HepG2 (cell line): ENCODE data around the gene LRRC43. TPM values are rescaled to one million over a fixed set of nuclear protein-coding genes. Genes with fewer than 3 reads are reported as not detected.
A peak's percentile ranks its signal among the peaks of the same experiment; 100 is the strongest.

Source experiments
- BRCA1 ChIP-seq: sonication (generic); formaldehyde crosslinking; IDR thresholded peaks from 2 replicates; pipeline ENCODE4 v1.4.0; 2020; ENCODE audit warnings: missing genetic modification reagents
- GATA4 ChIP-seq: sonication (generic); IDR thresholded peaks from 2 replicates; pipeline ENCODE4 v1.6.1; 2016; ENCODE audit warnings: antibody characterized with exemption, low read depth, borderline replicate concordance
- HES4 ChIP-seq: sonication (generic); formaldehyde crosslinking; IDR thresholded peaks from 2 replicates; pipeline ENCODE4 v1.9.0; 2021; ENCODE audit warnings: mild to moderate bottlenecking, missing genetic modification reagents, borderline replicate concordance
- KMT2B ChIP-seq: IDR thresholded peaks from 2 replicates; pipeline ENCODE4 v1.6.1; 2016; ENCODE audit warnings: missing genetic modification reagents, missing compliant biosample characterization
- NCOA5 ChIP-seq: sonication (generic); formaldehyde crosslinking; IDR thresholded peaks from 2 replicates; pipeline ENCODE4 v1.4.0; 2020; ENCODE audit warnings: missing genetic modification reagents
- NR2F6 ChIP-seq, 2 experiments: IDR thresholded peaks; 2 replicates each; pipeline ENCODE4 v1.6.1; 2016; ENCODE audit warnings: antibody characterized with exemption in 1 of 2, mild to moderate bottlenecking in 1 of 2
- POLR2G ChIP-seq: fragments of 200-400 bp; formaldehyde crosslinking; IDR thresholded peaks from 2 replicates; pipeline ENCODE4 v1.6.1; 2018; ENCODE audit warnings: mild to moderate bottlenecking, low read depth, low read length, moderate library complexity
- SOX6 ChIP-seq, 2 experiments: fragments of 450-650 bp in 1 of 2; sonication (generic) in 1 of 2; formaldehyde crosslinking in 1 of 2; IDR thresholded peaks; 2 replicates each; pipeline versions ENCODE4 v1.4.0 to v1.6.1; 2017 to 2020; ENCODE audit warnings: antibody characterized with exemption in 1 of 2, mild to moderate bottlenecking in 1 of 2, missing genetic modification reagents in 1 of 2
- TCF12 ChIP-seq, 2 experiments: fragments of 450-650 bp in 1 of 2; sonication (generic) in 1 of 2; formaldehyde crosslinking in 1 of 2; IDR thresholded peaks; 2 replicates each; pipeline versions ENCODE4 v1.6.1 to v1.8.0; 2017 to 2022; ENCODE audit warnings: antibody characterized with exemption in 1 of 2, mild to moderate bottlenecking in 1 of 2, missing genetic modification reagents in 1 of 2, moderate library complexity in 1 of 2
- XRCC5 ChIP-seq: fragments of 200-400 bp; formaldehyde crosslinking; optimal IDR thresholded peaks from 2 replicates; pipeline ENCODE3; 2017; ENCODE audit warnings: mild to moderate bottlenecking, low read length
- ZMYM3 ChIP-seq: sonication (generic); formaldehyde crosslinking; IDR thresholded peaks from 2 replicates; pipeline ENCODE4 v1.5.1; 2020; ENCODE audit warnings: mild to moderate bottlenecking, missing genetic modification reagents
- ZNF121 ChIP-seq: sonication (generic); formaldehyde crosslinking; IDR thresholded peaks from 2 replicates; pipeline ENCODE4 v1.5.0; 2020; ENCODE audit warnings: mild to moderate bottlenecking, missing genetic modification reagents
- ZSCAN29 ChIP-seq: sonication (generic); formaldehyde crosslinking; conservative IDR thresholded peaks from 2 replicates; pipeline ENCODE4 v1.4.0; 2020; ENCODE audit warnings: mild to moderate bottlenecking, missing genetic modification reagents
- polyA plus RNA-seq, 8 experiments: library from polyadenylated mRNA; depleted of rRNA in 3 of 8; stranded (reverse) in 7 of 8; unstranded in 1 of 8; fragments of >200 nt; fragmentation: Illumina TruSeq in 4 of 8; extraction: Trizol in 4 of 8; gene quantifications; 2 replicates each; pipeline versions ENCODE4 v1.2.1 to v1.2.3, GENCODE V29; 2011 to 2016; ENCODE audit warnings: low read depth in 4 of 8, missing spikeins in 1 of 8, mixed read lengths in 1 of 8; ENCODE audit not compliant: insufficient read depth in 1 of 8
- total RNA-seq, 5 experiments: library from RNA; depleted of rRNA; stranded (reverse); fragments of >200 nt; fragmentation: Illumina TruSeq; extraction: Trizol; gene quantifications; 2 replicates each; pipeline ENCODE4 v1.2.3, GENCODE V29; 2016; ENCODE audit warnings: low read depth in 1 of 5
- TF ChIP-seq, protein P1 (sequence below): sonication (generic); formaldehyde crosslinking; IDR thresholded peaks from 2 replicates; pipeline ENCODE4 v1.4.0; 2020; ENCODE audit warnings: mild to moderate bottlenecking, missing genetic modification reagents
- TF ChIP-seq, protein P2 (sequence below): sonication (generic); formaldehyde crosslinking; IDR thresholded peaks from 2 replicates; pipeline ENCODE4 v1.4.0; 2020; ENCODE audit warnings: missing genetic modification reagents, mild to moderate bottlenecking, borderline replicate concordance
- TF ChIP-seq, protein P3 (sequence below): sonication (generic); formaldehyde crosslinking; IDR thresholded peaks from 2 replicates; pipeline ENCODE4 v1.9.0; 2022; ENCODE audit warnings: missing genetic modification reagents, mild to moderate bottlenecking, borderline replicate concordance

The LRRC43 gene
- total and polyA plus RNA-seq, 2 of the 13 experiments (the other 11 are each of a cell fraction or from before 2014, with no cell fraction given) = not detected

DNA sequence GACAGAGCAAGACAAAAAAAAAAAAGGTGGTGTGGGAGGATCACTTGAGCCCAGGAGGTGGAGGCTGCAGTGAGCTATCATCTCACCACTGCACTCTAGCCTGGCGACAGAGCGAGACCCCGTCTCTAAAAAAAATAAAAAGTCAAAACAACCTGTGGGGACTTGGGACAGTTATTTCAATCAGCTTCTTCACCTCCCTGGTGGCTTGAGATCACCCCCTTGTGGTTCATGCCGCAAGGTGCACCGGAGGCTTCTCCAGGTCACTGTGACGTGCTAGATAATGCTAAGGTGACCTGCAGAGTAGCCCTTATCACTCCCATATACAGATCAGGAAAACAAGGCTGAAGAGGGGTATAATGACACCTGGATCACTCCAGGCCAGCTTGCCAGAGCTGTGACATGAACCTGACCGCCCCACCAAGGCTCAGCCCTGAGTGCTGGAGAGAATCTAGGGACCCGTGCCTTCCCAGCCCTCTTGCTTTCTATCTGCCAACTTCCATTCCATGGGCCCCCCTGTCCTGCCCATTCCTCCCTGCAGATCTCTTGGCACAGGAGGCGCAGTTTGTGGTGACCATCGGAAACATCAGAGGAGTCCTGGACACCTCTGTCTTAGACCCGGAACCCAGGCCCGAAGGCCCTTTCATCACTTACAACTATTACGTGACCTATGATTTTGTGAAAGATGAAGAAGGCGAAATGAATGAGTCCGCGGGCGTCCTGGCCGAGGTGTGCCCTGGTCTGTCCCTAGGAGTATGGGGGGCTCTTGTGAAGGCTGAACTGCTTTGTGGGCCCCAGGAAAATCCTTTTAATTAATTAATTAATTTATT lies 8.1 kb downstream of the LRRC43 start (continued):
- TF ChIP-seq, protein P1, sequence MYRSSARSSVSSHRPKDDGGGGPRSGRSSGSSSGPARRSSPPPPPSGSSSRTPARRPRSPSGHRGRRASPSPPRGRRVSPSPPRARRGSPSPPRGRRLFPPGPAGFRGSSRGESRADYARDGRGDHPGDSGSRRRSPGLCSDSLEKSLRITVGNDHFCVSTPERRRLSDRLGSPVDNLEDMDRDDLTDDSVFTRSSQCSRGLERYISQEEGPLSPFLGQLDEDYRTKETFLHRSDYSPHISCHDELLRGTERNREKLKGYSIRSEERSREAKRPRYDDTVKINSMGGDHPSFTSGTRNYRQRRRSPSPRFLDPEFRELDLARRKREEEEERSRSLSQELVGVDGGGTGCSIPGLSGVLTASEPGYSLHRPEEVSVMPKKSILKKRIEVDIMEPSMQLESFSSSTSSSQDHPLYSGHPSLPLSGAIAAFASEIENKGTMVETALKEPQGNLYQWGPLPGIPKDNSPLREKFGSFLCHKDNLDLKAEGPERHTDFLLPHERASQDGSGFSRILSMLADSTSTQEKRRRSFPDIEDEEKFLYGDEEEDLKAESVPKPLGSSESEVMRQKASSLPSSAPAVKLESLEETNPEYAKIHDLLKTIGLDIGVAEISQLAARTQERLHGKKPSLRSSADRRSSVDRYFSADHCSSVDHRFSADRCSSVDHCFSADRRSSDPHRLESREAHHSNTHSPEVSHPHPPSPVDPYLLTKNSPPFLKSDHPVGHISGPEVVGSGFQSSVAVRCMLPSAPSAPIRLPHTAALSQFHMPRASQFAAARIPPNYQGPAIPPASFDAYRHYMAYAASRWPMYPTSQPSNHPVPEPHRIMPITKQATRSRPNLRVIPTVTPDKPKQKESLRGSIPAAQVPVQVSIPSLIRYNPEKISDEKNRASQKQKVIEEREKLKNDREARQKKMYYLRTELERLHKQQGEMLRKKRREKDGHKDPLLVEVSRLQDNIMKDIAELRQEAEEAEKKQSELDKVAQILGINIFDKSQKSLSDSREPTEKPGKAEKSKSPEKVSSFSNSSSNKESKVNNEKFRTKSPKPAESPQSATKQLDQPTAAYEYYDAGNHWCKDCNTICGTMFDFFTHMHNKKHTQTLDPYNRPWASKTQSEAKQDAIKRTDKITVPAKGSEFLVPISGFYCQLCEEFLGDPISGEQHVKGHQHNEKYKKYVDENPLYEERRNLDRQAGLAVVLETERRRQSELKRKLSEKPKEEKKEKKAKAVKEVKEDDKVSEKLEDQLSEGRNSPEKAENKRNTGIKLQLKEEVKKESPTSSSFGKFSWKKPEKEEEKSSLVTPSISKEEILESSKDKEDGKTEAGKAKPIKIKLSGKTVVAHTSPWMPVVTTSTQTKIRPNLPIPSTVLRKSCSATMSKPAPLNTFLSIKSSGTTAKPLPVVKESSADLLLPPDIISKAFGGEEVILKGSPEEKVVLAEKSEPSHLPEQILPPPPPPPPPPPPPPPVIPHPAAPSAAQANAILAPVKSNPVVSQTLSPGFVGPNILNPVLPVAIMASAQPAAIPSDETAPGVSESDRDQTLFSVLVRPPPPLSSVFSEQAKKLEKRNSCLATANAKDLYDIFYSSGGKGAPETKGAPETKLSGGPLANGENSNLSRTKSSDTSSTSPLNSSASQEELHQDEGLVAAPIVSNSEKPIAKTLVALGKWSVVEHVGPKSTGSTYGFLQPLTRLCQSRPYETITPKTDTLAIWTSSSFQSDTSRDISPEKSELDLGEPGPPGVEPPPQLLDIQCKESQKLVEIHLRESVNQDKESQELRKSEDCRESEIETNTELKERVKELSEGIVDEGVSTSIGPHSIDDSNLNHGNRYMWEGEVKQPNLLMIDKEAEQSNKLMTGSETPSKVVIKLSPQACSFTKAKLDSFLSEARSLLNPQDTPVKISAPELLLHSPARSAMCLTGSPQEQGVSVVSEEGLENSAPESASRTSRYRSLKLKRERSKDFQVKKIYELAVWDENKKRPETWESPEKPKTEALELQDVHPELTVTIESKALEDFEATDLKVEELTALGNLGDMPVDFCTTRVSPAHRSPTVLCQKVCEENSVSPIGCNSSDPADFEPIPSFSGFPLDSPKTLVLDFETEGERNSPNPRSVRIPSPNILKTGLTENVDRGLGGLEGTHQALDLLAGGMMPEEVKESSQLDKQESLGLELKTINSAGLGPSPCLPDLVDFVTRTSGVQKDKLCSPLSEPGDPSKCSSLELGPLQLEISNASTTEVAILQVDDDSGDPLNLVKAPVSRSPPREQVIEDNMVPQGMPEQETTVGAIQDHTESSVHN (CRISPR knock-in tag) = no peak
- TF ChIP-seq GATA4 (no peak), ZMYM3 (CRISPR knock-in tag) (0 out of 2 replicates have a peak, but pooled peaks have one; percentile 13), BRCA1 (CRISPR knock-in tag) (no peak), NR2F6 (IDR thresholded peaks at IDR 0.05) (no peak), NR2F6 (CRISPR knock-in tag; IDR thresholded peaks at IDR 0.05) (no peak), NCOA5 (CRISPR knock-in tag) (no peak), POLR2G (no peak), XRCC5 (peak; percentile 41), SOX6 (IDR thresholded peaks at IDR 0.05) (no peak), SOX6 (CRISPR knock-in tag; IDR thresholded peaks at IDR 0.05) (no peak), HES4 (CRISPR knock-in tag) (no peak), TCF12 (IDR thresholded peaks at IDR 0.05) (no peak), TCF12 (CRISPR knock-in tag; IDR thresholded peaks at IDR 0.05) (no peak), ZSCAN29 (no peak), KMT2B (CRISPR knock-in tag) (no peak), ZNF121 (CRISPR knock-in tag) (no peak)
- TF ChIP-seq, protein P2, sequence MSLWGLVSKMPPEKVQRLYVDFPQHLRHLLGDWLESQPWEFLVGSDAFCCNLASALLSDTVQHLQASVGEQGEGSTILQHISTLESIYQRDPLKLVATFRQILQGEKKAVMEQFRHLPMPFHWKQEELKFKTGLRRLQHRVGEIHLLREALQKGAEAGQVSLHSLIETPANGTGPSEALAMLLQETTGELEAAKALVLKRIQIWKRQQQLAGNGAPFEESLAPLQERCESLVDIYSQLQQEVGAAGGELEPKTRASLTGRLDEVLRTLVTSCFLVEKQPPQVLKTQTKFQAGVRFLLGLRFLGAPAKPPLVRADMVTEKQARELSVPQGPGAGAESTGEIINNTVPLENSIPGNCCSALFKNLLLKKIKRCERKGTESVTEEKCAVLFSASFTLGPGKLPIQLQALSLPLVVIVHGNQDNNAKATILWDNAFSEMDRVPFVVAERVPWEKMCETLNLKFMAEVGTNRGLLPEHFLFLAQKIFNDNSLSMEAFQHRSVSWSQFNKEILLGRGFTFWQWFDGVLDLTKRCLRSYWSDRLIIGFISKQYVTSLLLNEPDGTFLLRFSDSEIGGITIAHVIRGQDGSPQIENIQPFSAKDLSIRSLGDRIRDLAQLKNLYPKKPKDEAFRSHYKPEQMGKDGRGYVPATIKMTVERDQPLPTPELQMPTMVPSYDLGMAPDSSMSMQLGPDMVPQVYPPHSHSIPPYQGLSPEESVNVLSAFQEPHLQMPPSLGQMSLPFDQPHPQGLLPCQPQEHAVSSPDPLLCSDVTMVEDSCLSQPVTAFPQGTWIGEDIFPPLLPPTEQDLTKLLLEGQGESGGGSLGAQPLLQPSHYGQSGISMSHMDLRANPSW = no peak
- TF ChIP-seq, protein P3, sequence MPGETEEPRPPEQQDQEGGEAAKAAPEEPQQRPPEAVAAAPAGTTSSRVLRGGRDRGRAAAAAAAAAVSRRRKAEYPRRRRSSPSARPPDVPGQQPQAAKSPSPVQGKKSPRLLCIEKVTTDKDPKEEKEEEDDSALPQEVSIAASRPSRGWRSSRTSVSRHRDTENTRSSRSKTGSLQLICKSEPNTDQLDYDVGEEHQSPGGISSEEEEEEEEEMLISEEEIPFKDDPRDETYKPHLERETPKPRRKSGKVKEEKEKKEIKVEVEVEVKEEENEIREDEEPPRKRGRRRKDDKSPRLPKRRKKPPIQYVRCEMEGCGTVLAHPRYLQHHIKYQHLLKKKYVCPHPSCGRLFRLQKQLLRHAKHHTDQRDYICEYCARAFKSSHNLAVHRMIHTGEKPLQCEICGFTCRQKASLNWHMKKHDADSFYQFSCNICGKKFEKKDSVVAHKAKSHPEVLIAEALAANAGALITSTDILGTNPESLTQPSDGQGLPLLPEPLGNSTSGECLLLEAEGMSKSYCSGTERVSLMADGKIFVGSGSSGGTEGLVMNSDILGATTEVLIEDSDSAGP (CRISPR knock-in tag) = no peak
